AG09309 (cell line): ENCODE data around the gene OR10V1.
"Not testable (repeated sequence)": the region's sequence is repeated elsewhere in the genome, so short reads cannot be mapped to it uniquely, and the experiment has no call there.

Experiments used
- DNase-seq: peaks from one replicate; pipeline ENCODE4 v3.0.0-alpha.2; 2010; ENCODE audit warnings: low read depth
- H3K4me3 ChIP-seq: 2 replicates; pipeline ENCODE4 v1.5.1; 2011; ENCODE audit warnings: mild to moderate bottlenecking, low read depth, low read length, moderate library complexity; ENCODE audit not compliant: control insufficient read depth
- TF ChIP-seq, protein P1 (sequence below): IDR thresholded peaks from 2 replicates; pipeline ENCODE4 v1.5.1; 2011; ENCODE audit warnings: mild to moderate bottlenecking, low read depth, low read length, inconsistent platforms; ENCODE audit not compliant: insufficient read depth, control insufficient read depth; ENCODE audit errors: missing control alignments

OR10V1 gene

DNA sequence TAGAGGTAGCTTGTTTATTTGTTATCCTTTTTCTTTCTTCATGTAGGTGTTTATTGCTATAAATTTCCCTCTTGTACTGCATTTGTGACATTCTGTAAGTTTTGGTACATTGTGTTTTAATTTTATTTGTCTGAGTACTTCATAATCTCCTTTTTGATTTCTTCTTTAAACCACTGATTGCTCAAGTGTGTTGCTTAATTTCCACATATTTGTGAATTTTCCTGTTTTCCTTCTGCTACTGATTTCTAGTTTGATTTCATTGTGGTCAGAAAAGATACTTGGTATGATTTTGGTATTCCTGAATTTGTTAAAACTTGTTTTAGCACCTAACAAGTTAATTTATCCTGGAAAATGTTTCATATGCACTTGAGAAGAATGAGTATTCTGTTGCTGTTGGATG is 15.1 kb downstream of the OR10V1 start:
- TF ChIP-seq, protein P1, sequence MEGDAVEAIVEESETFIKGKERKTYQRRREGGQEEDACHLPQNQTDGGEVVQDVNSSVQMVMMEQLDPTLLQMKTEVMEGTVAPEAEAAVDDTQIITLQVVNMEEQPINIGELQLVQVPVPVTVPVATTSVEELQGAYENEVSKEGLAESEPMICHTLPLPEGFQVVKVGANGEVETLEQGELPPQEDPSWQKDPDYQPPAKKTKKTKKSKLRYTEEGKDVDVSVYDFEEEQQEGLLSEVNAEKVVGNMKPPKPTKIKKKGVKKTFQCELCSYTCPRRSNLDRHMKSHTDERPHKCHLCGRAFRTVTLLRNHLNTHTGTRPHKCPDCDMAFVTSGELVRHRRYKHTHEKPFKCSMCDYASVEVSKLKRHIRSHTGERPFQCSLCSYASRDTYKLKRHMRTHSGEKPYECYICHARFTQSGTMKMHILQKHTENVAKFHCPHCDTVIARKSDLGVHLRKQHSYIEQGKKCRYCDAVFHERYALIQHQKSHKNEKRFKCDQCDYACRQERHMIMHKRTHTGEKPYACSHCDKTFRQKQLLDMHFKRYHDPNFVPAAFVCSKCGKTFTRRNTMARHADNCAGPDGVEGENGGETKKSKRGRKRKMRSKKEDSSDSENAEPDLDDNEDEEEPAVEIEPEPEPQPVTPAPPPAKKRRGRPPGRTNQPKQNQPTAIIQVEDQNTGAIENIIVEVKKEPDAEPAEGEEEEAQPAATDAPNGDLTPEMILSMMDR: no peak
- no peak for DNase-seq
- H3K4me3 ChIP-seq: no peak overlapping the region

DNA sequence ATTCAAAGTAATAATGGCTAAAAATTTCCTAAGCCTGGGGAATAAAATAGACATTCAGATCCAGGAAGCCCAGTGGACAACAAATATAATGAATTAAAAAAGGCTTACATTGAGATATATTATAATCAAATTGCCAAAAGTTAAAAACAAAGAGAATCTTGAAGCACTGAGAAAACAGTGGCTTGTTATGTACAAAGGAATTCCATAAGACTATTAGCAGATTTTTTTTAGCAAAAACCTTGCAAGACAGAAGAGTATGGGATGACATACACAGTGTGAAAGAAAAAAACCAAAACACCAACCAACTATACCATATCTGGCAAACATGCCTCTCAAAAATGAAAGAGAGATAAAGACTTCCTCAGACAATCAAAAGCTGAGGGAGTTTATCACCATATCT is 20.7 kb downstream of the OR10V1 start:
- TF ChIP-seq, protein P1: no peak
- DNase-seq: no peak
- no peak overlapping the region for H3K4me3 ChIP-seq

DNA sequence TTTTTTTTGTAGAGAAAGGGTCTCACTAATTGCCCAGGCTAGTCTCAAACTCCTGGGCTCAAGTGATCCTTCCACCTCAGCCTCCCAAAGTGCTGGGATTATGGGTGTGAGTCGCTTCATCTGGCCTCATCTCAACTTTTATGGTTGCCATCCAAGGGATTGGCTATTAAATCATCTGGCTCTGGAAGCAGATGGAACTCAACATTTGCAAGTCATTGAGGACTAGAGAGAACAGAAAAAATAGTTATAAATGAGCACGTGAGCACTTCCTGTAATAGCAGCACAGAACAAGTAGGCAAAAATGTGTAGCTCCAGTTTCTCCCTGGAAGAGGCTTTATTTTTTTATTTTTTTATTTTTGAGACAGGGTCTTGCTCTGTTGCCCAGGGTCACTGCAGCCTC is 22.5 kb downstream of the OR10V1 start:
- DNase-seq: no peak
- TF ChIP-seq, protein P1: no peak
- no peak overlapping the region for H3K4me3 ChIP-seq

DNA sequence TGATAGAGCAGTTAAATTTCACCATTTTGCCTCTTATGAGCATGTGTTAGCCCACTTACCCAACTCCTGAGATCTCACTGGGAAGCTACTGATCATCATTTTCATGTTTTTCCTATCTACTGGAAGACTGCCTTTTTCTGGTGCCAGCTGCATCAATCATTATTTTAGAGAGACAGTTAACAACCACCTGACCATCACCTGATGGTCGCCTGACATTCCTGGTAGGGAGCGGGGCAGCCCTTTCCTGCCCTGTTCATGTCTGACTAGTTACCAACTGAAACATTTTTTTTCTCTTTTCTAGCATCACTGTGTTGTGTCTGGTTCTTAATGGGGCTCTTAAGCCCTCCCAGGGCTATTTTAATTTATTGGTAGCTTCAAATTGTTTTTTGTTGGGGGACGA is 24.6 kb downstream of the OR10V1 start:
- H3K4me3 ChIP-seq: no peak overlapping the region
- TF ChIP-seq, protein P1: no peak
- DNase-seq: no peak

DNA sequence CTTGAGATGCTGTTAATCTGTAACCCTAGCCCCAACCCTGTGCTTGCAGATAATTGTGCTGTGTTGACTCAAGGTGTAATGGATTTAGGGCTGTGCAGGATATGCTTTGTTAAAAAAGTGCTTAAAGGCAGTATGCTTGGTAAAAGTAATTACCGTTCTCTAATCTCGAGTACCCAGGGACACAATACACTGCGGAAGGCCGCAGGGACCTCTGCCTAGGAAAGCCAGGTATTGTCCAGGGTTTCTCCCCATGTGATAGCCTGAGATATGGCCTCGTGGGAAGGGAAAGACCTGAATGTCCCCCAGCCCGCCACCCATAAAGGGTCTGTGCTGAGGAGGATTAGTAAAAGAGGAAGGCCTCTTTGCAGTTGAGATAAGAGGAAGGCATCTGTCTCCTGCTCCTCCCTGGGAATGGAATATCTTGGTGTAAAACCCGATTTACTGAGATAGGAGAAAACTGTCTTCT is 32.4 kb downstream of the OR10V1 start:
- DNase-seq, H3K4me3 ChIP-seq: not testable (repeated sequence)

DNA sequence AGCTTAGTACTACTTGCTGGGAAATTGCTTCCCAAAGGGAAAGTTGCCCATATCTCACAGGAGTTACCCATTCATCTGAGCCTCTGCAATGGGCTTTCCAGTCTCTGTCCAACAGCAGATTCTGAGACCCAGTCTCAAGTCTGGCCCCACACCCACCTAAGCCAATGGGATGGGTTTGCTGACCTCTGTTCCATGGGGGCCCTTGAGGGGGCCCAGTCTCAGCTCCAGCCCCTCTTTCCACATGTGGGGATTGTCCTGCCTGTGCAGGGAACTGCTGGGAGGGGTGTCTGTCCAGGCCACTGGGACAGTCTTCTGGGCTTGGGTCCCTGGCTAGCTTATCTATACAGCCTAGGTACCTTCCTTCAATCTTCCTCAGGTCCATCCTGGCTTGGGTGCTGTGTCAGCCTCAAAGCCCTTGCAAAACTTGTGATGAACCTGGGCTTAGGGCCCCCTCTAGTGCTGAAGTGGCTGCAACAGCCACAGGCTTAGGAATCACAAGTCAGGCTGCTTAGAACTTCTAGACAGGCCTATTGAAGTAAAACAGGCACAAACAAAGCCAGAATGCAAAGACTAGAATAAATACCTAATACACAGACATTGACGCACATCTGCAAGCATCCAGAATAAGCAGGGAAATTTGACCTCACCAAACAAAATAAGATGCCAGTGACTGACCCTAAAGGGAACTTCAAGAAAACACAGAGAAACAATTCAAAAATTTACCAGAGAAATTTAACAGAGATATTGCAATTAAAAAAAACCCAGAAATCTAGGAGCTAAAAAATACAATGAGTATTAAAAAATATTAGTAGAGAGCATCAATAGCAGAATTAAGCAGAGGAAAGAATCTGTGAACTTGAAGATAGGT is 33.1 kb downstream of the OR10V1 start:
- TF ChIP-seq, protein P1: peak; percentile 92
- no peak for DNase-seq
- H3K4me3 ChIP-seq: no peak overlapping the region

DNA sequence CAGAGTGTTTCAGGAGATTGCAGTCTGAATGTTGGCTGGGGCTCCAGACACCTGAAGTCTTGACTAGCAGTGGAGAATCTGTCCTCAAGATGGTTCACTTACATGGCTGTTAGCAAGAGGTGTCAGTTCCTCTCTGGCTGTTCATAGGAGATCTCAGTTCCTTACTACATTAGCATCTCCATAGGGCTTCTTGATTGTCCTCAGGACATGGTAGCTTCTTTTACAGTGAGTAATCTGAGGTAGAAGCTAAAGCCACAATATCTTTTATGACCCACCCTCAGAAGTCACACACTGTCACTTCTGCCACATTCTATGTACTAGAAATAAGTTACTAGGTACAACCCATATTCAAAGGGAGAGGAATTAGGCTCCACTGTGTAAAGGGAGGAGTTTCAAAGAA is 34.3 kb downstream of the OR10V1 start:
- no peak for DNase-seq
- H3K4me3 ChIP-seq: no peak overlapping the region
- TF ChIP-seq, protein P1: no peak
